Adrenal gland (tissue), 12 donors: ENCODE results near the gene BRAP. TPM values are rescaled to one million over a fixed set of nuclear protein-coding genes. Genes with fewer than 3 reads are reported as not detected.

Experiments used
- DNase-seq, 7 donors: peaks; one replicate each; pipeline ENCODE4 v3.0.0-alpha.2; 2019 to 2020
- H3K27ac ChIP-seq, 5 donors: fragments of 200-600 bp; sonication (generic) in 4 of 5; 1 replicate in 3 of 5; 2 replicates in 2 of 5; pipeline versions ENCODE4 v1.5.1 to v1.8.0; 2016 to 2020; ENCODE audit warnings: mild to moderate bottlenecking in 1 of 5
- H3K27me3 ChIP-seq: fragments of 200-600 bp; 2 replicates; pipeline ENCODE4 v1.8.0; 2021
- H3K36me3 ChIP-seq, 2 donors: fragments of 200-600 bp; replicated peaks in 1 of 2; 1 replicate in 1 of 2; 2 replicates in 1 of 2; pipeline versions ENCODE4 v1.5.1 to v1.8.0; 2018 to 2022
- H3K4me1 ChIP-seq, 2 donors: fragments of 200-600 bp; replicated peaks in 1 of 2; 1 replicate in 1 of 2; 2 replicates in 1 of 2; pipeline versions ENCODE4 v1.5.1 to v1.8.0; 2018 to 2021
- H3K4me3 ChIP-seq, 4 donors: fragments of 200-600 bp; sonication (generic) in 3 of 4; one replicate each; pipeline ENCODE4 v1.5.1; 2016 to 2018
- H3K9me3 ChIP-seq, 3 donors: fragments of 200-600 bp; sonication (generic) in 1 of 3; replicated peaks in 1 of 3; 1 replicate in 2 of 3; 2 replicates in 1 of 3; pipeline versions ENCODE4 v1.5.1 to v1.8.0; 2016 to 2021
- CTCF ChIP-seq, 6 experiments: fragments of 450-650 bp in 4 of 6; fragments of 200-600 bp in 2 of 6; sonication (generic) in 1 of 6; IDR thresholded peaks; 1 replicate in 5 of 6; 2 replicates in 1 of 6; pipeline versions ENCODE4 v1.5.1 to v1.8.0; 2016 to 2021; ENCODE audit warnings: antibody characterized with exemption in 6 of 6, mild to moderate bottlenecking in 2 of 6, moderate library complexity in 1 of 6
- POLR2A ChIP-seq, 2 donors: fragments of 450-650 bp; IDR thresholded peaks; one replicate each; pipeline ENCODE4 v1.6.1; 2017; ENCODE audit warnings: antibody characterized with exemption in 2 of 2, mild to moderate bottlenecking in 2 of 2, moderate library complexity in 1 of 2
- WGBS, 4 donors: extraction: QIAGEN DNeasy Blood & Tissue Kit in 2 of 4; methylation state at CpG; one replicate each; pipeline versions ENCODE4 v1.1.5 to v1.1.7; 2013 to 2017; 5-methylcytosine and 5-hydroxymethylcytosine counted together
- intact Hi-C, 2 donors: fragments of 100-400 bp; cut with DNase I; formaldehyde crosslinking; loops; one replicate each; pipeline versions ENCODE4 v1.14.1 to v1.15.0; 2022 to 2023
- polyA plus RNA-seq, 3 donors: library from polyadenylated mRNA; stranded (reverse); fragments of 200-250 nt in 2 of 3; fragments of 350-450 nt in 1 of 3; fragmentation: Illumina TruSeq in 1 of 3; extraction: RNeasy Lipid Tissue Mini Kit (QIAGEN cat#74804) in 1 of 3; gene quantifications; one replicate each; pipeline ENCODE4 v1.2.3, GENCODE V29; 2013 to 2014
- total RNA-seq, 9 donors: library from RNA; depleted of rRNA in 4 of 9; stranded (reverse); fragments of >200 nt in 4 of 9; fragments of 120-200 nt in 1 of 9; fragmentation: NEBNext Ultra II Directional in 1 of 9; extraction: Animal tissue kit (Norgen Biotek cat#: 25700) in 1 of 9; gene quantifications; one replicate each; pipeline versions ENCODE4 v1.1.0 to v1.2.4, GENCODE V29; 2013 to 2023
- donor health status: healthy with polysubstance abuse.
- donor health status: Bipolar disorder and iron deficiency.
- donor health status: DM: yes; HTN: yes; CAD: no.
- donor health status: DM: no; HTN: no; CAD: no.
- donor health status: DM: no; HTN: no; CAD: no.
- donor health status: DM: yes; HTN: yes; CAD: no.

Gene BRAP
- total and polyA plus RNA-seq, 12 donors: 8.6 to 31.0 (median 20.4) TPM

DNA sequence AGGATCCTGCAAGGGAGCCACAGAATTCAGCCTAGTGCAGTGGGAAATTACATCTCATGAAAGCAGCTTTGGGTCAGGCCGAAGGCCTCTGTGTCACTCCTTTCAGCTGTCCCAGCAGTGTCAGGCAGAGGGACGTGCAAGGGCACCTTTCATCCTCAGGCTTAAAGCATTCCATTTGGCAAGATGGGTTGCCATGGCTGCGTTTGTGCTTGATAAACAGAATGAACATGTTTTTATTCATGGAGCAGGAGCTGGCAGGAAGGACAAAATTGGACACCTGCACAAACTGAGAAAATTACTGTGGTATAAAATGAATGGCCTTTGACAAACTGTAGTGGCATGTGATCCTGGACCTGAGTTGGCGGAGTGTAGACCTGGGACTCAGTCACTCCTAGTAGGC, 29.5 kb upstream of the BRAP start:
- Histone ChIP-seq H3K4me3 (no peak overlapping the region), H3K4me1 (no peaks in the 10 kb centered on the region), H3K27ac (no peak overlapping the region), H3K27me3 (no peaks in the 10 kb centered on the region), H3K9me3 (no peaks in the 10 kb centered on the region), H3K36me3 (peaks cover 0 to 62% of the 10 kb centered on the region in 2 donors)
- no peak for TF ChIP-seq POLR2A (IDR thresholded peaks at IDR 0.05)
- TF ChIP-seq CTCF (IDR thresholded peaks at IDR 0.05): no peak
- intact Hi-C loops: no loop called here
- WGBS, 4 donors: 89 to 92% (median 90%) methylated on average over 4 of the region's 4 CpGs
- peak in 1 of 7 donors; percentile 63 for DNase-seq

DNA sequence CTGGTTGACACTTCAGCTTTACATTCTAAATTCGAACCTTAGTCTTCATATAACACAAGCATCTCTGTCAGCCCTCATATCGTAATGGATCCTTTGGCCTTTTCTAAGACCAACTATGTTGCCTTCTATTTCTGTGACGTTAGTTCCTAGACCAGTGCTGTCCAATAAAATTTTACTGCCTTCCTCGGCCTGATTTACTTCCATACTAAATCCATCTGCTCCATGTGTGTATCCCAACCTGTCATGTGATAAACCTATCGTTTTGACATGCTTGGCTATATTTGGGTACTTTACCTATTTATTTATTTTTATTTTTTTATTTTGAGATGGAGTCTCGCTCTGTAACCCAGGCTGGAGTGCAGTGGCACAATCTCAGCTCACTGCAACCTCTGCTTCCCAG, 20.4 kb upstream of the BRAP start:
- no peaks in the 10 kb centered on the region for H3K9me3 ChIP-seq
- WGBS, 4 donors: 89 to 93% (median 91%) methylated on average over 6 of the region's 6 CpGs

DNA sequence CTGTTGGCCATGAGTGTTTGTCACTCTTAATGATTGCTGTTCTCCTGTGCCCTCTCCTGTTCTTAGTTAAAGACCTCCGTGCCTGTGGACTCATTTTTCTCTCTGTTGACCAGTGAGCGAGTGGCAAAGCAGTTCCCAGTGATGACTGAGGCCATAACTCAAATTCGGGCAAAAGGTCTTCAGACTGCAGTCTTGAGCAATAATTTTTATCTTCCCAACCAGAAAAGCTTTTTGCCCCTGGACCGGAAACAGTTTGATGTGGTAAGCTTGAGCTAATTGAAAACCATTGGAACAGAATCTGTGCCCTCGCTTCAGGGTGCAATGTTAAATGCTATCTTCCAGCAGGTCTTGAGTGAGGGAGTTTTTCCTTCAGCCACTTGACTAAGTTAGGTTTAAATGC, 19.9 kb upstream of the BRAP start:
- TF ChIP-seq CTCF (IDR thresholded peaks at IDR 0.05): no peak
- no peak for TF ChIP-seq POLR2A (IDR thresholded peaks at IDR 0.05)
- Histone ChIP-seq H3K27ac (peak overlapping the region in 4 of 5 donors; percentile 31 to 77 (median 48)), H3K27me3 (no peaks in the 10 kb centered on the region), H3K36me3 (peaks cover 0 to 43% of the 10 kb centered on the region in 2 donors), H3K4me3 (no peak overlapping the region), H3K4me1 (peaks cover 25 to 26% of the 10 kb centered on the region in 2 donors), H3K9me3 (no peaks in the 10 kb centered on the region)
- intact Hi-C loops: no loop called here
- WGBS, 4 donors: 35 to 52% (median 38%) methylated on average over 5 of the region's 5 CpGs
- DNase-seq: peak in 6 of 7 donors; percentile 48 to 72 (median 60)

More for the DNA sequence above, 20.4 kb upstream of the BRAP start:
- Histone ChIP-seq H3K4me3 (no peak overlapping the region), H3K27me3 (no peaks in the 10 kb centered on the region), H3K4me1 (peaks cover 25 to 26% of the 10 kb centered on the region in 2 donors), H3K27ac (peak overlapping the region in 4 of 5 donors; percentile 31 to 77 (median 48)), H3K36me3 (peaks cover 0 to 48% of the 10 kb centered on the region in 2 donors)
- TF ChIP-seq POLR2A (IDR thresholded peaks at IDR 0.05): no peak
- no peak for TF ChIP-seq CTCF (IDR thresholded peaks at IDR 0.05)
- intact Hi-C loops: no loop called here
- DNase-seq: no peak

- no peak for DNase-seq
- no peaks in the 10 kb centered on the region for H3K27me3 ChIP-seq
- peaks cover 0 to 38% of the 10 kb centered on the region in 2 donors for H3K36me3 ChIP-seq
- WGBS, 4 donors: 84 to 94% (median 88%) methylated on average over 2 of the region's 2 CpGs
- intact Hi-C loops: no loop called here
- H3K9me3 ChIP-seq: no peaks in the 10 kb centered on the region
- no peak overlapping the region for H3K4me3 ChIP-seq
- TF ChIP-seq CTCF (IDR thresholded peaks at IDR 0.05): no peak
- no peak overlapping the region for H3K27ac ChIP-seq
- peaks cover 0 to under 1% of the 10 kb centered on the region in 2 donors for H3K4me1 ChIP-seq
Observed at GRCh38 chr12:111699962-111700361, 14.2 kb upstream of the BRAP start.
